GM12892 (cell line): ENCODE data around the gene TRABD2B.

ENCODE experiments used
- POLR2A ChIP-seq: IDR thresholded peaks from 2 replicates; pipeline ENCODE4 v1.6.1; 2011; ENCODE audit warnings: low read depth, low read length, control low read depth
- POLR2AphosphoS5 ChIP-seq: IDR thresholded peaks from 2 replicates; pipeline ENCODE4 v1.6.1; 2011; ENCODE audit warnings: low read depth, low read length, control low read depth
- TAF1 ChIP-seq: IDR thresholded peaks from 2 replicates; pipeline ENCODE4 v1.6.1; 2011; ENCODE audit warnings: low read depth, mild to moderate bottlenecking, control low read depth, low read length, borderline replicate concordance

- TF ChIP-seq POLR2A (no peak), POLR2AphosphoS5 (no peak), TAF1 (no peak)
Measured at GRCh38 chr1:47934243-47934805, 62.9 kb downstream of the TRABD2B start.
